Measurements from ENCODE around the gene SLC13A2. TPM values are rescaled to one million over a fixed set of nuclear protein-coding genes. Genes with fewer than 3 reads are reported as not detected.

SLC13A2 gene
- polyA plus RNA-seq, 3 donors: 0.03 to 0.09 TPM; not detected in 1

DNA sequence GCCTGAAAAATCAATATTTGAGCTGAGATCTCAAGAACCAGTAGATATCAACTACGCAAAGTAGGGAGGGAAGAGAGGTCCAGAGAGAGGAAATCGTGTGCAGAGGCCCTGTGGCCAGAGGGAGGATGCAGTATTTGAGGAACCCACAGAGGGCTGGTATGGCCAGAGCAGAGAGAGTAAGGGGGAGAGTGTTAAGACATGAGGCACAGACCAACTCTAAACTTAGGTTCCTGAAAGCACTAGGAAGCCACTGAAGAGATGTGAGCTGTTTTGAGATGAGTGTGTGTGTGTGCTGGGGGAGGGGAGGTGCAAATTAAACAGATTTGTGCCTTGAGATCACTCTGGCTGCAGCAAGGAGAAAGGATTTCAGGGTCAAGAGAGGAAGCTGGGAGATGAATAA, 10.9 kb downstream of the SLC13A2 start:
- no peak overlapping the region for H3K27ac ChIP-seq (ENCODE audit: low read depth, low read length)
- 36 to 40% (median 36%) methylated on average over 2 of the region's 2 CpGs for WGBS, 3 donors

DNA sequence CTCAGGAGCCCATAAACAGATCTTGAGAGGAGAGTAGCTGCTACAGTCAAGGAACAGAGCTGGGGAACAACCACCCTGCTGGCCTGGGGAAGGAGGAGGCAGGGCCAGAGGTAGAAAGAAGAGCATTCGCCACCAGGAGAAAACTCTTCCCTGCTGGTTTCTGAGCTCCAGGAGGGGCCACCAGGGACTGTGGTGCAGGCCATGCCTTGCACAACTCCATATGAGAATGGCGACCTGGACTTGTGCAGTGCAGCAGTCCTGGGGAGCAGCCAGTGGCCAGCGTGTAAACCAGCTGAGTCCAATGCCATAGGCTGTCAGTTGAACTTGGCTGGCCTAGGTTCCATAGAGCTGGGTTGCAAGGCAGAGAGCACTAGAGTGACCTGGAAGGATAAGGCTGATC, 11.6 kb downstream of the SLC13A2 start:
- WGBS, 3 donors: 72 to 86% (median 74%) methylated on average over 3 of the region's 3 CpGs
- H3K27ac ChIP-seq (ENCODE audit: low read depth, low read length): no peak overlapping the region

DNA sequence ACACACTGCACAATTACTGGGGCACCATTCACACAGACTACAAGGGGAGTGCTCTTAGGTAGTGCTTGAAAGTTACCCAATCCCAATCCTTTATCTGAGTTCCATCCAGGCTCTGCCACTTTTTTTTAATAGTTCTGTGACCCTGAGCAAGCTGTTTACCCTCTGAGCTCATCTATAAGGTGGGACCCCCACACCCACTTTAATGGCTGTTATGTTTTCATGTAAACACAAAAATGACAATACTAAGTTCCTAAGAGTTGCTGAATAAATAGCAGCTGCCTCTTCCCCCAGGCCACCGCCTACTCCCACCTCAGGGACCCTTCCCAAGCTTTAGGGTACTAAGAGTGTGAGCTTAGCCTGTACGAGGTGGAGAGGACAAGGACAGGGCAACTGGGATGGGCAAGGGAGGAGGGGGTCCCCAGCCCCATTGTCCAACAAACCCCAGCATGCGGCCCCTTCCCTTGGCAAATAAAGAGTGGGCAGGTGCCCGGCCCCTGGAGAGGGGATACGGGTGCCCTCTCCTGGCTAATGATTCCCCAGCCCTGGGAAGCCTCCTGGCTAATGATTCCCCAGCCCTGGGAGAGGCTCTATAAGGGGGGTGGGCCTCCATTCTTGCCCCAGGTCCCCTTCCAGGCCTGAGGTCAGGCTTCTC, 14.6 kb downstream of the SLC13A2 start:
- WGBS, 3 donors: 54 to 84% (median 73%) methylated on average over 5 of the region's 5 CpGs

DNA sequence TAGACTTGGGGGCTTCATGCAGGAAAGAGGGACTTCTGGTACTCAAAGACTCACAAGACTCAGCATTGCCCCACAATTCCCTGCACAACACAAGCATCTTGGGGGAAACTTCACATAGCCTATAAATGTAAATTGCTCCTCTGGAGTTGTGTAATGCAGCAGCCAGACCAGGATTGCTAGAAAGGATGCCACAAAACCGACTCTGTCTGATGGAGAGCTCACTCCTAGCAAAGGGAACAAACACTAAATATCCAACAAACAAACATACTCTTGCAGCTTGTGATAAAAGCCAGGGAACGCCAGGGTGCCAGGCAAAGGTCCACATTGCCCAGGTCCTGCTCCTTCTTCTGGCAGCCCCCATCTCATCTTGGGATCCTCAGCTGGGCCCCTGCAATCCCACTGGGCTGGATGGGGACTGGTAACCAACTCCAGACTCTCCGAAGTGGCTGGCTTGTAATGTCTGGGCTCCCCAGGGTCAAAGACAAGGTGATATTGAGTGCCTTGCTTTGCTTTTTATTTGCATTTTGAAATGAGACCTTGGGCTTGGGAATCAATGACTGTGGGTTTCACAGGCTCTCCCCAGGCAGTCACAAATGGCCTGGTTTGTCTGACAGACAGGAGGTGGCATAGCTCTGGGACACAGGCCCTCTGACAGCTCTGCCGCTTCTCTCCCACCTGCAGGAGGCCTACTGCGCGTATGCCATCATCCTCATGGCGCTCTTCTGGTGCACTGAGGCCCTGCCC, 15.3 kb downstream of the SLC13A2 start:
- H3K27ac ChIP-seq (ENCODE audit: low read depth, low read length): no peak overlapping the region
- 66 to 83% (median 73%) methylated on average over 7 of the region's 7 CpGs for WGBS, 3 donors

More for the DNA sequence above, 14.6 kb downstream of the SLC13A2 start:
- H3K27ac ChIP-seq (ENCODE audit: low read depth, low read length): no peak overlapping the region

DNA sequence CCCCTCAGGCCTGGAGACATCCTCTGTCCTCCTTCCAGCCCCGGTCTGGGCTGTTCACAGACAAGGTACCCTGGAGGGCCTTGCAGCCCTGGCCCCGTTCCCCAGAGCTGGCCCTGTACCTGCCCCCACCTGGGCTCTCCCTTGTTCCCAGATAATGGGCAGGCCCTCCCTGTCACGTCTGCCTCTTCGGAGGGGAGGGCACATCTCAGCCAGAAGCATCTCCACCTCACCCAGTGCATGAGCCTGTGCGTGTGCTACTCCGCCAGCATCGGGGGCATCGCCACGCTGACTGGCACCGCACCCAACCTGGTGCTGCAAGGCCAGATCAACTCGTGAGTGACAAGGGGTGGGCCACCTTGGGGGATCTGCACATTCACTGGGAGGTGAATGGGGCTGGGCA, 17.8 kb downstream of the SLC13A2 start:
- WGBS, 3 donors: 82 to 85% (median 84%) methylated on average over 11 of the region's 11 CpGs
- no peak overlapping the region for H3K27ac ChIP-seq (ENCODE audit: low read depth, low read length)

DNA sequence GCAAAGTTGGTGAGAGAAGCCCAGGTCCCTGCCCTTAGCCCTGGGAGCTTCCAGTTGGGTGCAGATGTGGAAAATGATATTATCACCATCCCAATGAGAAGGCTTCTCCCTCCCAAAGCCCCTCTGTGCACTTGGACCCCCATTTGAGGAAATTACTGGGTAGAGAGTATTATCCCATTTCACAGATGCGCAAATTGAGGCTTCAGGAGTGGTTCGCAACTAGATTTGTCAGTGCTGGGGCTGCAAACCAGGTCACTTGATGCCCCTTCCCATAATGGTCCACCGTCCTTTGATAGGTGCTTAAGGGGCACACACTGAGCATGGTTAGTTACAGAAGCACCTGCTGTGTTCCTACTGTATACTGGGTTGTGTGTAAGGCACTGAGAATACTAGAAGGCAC, 18.4 kb downstream of the SLC13A2 start:
- 94 to 100% (median 96%) methylated on average over 3 of the region's 3 CpGs for WGBS, 3 donors

DNA sequence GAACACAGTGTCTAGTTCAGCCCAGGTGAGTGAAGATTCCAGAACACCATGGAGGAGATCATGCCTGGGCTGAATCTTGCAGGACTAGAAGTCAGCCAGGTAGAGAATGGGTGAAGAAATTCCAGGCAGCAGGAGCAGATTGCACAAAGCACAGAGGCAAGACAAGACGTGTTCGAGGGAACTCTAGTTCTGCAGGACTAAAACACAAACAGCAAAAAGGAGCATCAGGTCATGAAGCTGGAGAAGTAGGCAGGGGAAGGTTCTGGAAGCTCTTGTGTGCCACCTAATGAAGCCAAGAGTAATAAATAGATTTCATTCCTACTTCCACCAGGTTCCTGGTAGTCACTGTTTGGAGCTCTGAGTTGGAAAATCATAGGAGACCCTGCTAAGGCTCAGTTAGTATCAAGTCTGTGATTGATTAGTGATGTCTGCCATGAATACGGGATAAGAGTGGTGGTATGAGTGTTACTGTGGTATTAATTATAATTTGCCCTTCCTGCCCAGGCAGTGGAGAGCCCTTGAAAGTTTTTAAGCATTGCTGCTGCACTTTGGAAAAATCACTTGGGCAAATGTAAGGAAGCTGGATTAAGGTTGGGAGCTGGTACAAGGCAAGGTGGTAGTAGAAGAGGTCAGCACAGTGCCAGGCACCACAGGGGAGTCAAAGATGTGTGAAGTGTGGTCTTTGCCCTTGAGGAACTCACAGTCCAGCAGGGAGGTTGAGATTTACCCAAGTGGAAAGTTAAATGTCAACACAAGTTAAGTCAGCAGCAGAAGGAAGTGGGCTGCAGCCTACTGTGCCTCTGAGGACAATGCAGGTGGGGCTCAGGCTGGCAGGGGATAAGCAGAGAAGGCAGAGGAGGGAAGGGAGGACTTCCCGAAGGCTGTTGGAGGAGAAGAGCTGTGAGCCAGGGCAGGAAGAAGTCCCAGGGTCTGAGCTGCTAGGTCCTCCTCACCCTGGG, 19.2 kb downstream of the SLC13A2 start:
- no peak overlapping the region for H3K27ac ChIP-seq (ENCODE audit: low read depth, low read length)
- WGBS, 3 donors: 54 to 72% (median 66%) methylated on average over 4 of the region's 4 CpGs

More for the DNA sequence above, 18.4 kb downstream of the SLC13A2 start:
- no peak overlapping the region for H3K27ac ChIP-seq (ENCODE audit: low read depth, low read length)

DNA sequence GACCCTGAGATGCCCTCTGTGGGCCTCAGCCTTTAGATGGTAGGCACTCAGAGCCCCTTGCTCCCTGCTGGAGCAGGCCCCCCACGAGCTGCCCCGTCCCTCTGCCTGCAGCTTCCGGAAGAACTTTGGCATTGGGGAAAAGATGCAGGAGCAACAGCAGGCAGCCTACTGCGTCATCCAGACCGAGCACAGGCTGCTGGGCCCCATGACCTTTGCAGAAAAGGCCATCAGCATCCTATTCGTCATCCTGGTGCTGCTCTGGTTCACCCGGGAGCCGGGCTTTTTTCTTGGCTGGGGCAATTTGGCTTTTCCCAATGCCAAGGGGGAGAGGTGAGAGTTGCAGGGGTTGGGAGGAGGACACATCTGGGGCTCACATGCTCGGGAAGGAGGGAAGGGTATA, 20.0 kb downstream of the SLC13A2 start:
- H3K27ac ChIP-seq (ENCODE audit: low read depth, low read length): no peak overlapping the region
- WGBS, 3 donors: 41 to 56% (median 46%) methylated on average over 9 of the region's 9 CpGs

DNA sequence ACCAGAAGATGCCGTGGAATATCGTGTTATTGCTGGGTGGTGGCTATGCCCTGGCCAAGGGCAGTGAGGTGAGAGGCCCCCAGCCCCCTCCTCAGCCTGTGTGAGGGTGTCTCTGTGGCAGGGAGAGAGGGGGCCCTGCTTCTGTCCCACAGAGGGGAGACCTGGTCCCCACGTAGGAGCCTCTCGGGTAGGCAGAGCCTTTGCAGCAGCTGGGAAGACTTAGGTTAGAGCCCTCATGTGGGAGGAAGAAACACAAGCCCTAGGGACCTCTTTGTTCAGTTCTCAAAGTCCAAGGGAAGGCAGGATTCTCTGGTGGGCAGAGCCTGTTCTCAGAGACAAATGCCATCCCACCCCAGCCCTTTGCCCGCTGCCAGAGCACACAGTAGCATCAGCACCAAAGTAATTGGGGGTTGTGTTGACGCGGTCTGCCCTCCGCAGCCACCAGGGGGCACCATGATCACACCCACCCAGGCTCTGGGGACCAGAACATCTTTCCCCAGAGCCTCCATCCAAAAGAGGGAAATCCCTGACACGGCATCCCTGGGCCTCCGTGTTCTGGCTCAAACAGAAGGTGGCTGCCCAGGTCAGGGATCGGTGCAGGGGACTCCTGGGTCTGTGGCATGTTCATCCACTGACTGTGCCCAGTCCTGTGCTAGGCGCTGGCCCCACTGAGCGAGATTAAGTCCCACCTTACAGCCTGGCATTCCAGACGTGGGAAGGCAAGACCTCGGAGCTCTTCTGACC, 21.2 kb downstream of the SLC13A2 start:
- no peak overlapping the region for H3K27ac ChIP-seq (ENCODE audit: low read depth, low read length)
- 36 to 41% (median 38%) methylated on average over 15 of the region's 15 CpGs for WGBS, 3 donors

DNA sequence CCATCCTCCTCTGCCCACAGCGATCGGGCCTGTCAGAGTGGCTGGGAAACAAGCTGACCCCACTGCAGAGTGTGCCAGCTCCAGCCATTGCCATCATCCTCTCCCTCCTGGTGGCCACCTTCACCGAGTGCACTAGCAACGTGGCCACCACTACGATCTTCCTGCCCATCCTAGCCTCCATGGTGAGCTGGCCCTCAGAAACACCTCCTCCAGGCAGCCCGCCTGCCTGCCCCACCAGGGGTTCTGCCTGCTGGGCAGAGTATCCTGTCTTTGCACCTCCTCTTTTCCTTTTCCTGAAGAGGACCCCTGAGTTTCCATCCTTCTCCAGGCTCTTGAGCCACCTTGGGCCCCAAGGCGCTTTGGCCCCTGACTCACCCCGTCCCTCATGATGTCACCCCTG, 22.2 kb downstream of the SLC13A2 start:
- WGBS, 3 donors: 88 to 90% (median 89%) methylated on average over 8 of the region's 8 CpGs
- H3K27ac ChIP-seq (ENCODE audit: low read depth, low read length): no peak overlapping the region

DNA sequence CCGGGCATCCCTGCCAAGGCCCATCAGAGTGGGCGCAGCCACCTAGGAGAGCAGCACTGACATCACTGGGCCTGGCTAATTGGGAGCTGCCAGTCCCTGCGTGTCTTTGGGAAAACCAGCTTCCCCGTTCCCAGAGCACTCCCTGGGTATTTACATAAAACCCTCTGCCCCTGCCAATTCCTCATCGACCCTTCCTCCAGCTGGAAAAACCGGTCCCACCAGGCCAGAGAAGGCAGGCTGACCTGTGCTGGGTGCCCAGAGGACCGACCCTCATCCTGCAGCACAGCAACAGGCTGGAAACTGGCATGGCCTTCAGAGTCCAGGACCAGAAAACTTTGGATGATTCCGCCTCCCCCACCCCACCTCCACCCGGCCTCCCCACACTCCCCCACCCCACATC, 24.5 kb downstream of the SLC13A2 start:
- H3K27ac ChIP-seq (ENCODE audit: low read depth, low read length): no peak overlapping the region
- WGBS, 3 donors: 14 to 53% (median 45%) methylated on average over 8 to 9 of the region's 9 CpGs

DNA sequence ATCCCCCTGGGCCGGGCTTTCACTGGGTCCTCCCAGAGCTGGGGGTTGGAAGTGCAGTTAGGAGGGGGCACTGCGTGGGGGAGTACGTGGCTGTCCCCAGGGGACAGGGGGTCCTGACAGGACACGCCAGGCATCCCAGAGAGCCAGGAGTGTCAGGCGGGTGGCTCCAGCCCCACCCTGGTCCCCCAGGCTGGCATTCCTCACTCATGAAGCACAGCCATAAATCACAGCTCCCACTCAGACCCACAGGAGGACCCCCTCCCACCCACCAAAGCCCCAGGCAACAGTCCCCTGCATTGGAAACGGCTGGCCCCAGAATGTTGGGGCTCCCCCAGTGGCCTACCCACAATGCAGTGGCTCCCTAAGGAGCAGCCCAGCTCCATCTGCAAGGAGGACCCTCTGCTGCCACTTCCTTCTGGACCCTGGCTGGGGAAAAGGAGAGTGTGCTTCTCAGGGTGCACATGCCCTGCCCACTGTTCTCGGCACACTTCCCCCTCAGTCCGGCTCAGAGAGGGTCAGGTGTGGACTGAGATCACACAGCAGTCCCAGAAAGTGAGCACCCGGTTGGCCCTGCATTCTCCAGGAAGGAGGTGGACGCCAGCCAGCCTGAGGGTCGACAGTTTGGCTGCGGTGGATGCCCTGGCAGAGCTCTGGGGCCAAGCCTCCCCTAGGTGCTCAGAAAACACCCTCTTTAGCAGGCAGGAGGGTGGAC, 25.4 kb downstream of the SLC13A2 start:
- WGBS, 3 donors: 56 to 69% (median 60%) methylated on average over 10 to 12 of the region's 12 CpGs
- H3K27ac ChIP-seq (ENCODE audit: low read depth, low read length): no peak overlapping the region

DNA sequence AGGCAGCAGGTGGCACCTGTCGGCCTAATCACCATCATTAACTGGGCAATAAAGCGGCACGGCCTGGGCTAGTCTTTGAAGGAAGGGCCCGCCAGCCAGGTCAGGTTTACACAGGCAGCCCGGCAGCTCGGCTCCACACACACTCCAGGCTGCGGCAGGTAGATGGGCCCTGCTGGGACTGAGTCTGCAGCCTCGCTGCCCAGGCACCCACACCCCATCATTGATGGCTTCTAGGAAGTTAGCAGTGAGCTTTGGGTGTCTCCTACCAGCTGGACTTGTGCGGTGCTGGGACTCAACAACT, 25.9 kb downstream of the SLC13A2 start:
- H3K27ac ChIP-seq (ENCODE audit: low read depth, low read length): no peak overlapping the region
- 64 to 94% (median 89%) methylated on average over 9 of the region's 9 CpGs for WGBS, 3 donors

DNA sequence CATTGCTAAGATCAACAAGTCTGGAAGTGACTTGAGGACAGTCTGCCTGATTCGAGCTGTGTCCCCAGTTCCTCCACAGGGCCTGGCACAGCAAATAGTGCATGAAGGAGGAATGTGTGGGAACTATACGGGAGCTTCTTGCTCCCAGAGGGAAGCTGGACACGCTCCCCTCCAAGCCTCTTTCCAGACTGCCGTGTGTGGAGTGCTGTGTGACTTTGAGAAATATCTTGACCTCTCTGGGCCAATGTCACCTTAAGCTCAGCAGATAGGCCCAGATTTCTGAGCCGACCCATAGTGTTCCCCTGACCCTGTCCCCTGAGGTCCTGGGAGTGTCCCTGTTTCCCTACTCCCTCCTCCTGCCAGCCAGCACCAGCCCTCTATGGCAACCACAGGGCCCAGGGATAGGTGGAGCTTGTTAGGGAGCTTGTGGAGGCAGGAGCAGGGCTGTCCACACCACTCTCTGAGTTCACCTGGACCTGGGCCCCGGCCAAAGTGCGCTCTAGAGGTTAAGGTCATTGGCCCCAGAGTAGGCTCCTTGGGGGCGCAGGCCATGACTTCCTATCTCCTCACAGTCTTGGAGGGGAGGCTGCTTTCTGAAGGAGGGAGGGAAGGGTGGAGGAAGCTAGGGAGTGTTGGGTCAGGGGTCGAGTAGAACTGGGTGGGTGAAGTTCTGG, 26.4 kb downstream of the SLC13A2 start:
- no peak overlapping the region for H3K27ac ChIP-seq (ENCODE audit: low read depth, low read length)
- 66 to 86% (median 71%) methylated on average over 9 of the region's 9 CpGs for WGBS, 3 donors

DNA sequence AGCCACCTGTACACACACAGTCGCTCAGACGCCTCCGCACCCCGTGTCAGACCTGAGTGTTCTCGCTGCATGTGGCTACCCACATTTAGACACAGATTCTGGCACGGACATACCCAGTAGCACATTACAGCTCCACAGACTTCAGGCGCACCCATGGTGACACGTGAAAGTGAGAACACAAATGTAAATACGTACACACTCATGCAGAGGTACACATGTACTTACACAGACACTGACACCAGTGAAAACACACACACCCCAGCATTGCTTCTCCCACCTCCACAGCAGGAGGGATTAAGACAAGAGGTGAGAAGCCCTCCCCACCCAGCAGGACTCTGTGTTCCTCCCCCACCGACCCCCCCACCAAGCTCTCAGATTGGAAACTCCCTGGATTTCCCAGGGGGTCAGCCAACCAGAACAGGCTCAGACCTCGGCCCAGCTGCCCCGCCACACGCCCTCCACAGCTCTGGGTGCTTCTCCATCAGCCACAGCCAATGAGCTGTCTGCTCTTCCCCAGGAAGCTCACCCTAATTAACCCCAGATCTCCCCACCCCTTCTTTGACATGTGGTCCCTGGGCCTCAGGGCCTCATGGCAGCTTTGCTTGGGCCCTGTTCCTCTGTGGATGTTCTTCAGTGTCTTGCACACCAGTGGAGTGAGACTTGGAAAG, 27.4 kb downstream of the SLC13A2 start:
- no peak overlapping the region for H3K27ac ChIP-seq (ENCODE audit: low read depth, low read length)
- WGBS, 3 donors: 63 to 67% (median 64%) methylated on average over 13 of the region's 13 CpGs

DNA sequence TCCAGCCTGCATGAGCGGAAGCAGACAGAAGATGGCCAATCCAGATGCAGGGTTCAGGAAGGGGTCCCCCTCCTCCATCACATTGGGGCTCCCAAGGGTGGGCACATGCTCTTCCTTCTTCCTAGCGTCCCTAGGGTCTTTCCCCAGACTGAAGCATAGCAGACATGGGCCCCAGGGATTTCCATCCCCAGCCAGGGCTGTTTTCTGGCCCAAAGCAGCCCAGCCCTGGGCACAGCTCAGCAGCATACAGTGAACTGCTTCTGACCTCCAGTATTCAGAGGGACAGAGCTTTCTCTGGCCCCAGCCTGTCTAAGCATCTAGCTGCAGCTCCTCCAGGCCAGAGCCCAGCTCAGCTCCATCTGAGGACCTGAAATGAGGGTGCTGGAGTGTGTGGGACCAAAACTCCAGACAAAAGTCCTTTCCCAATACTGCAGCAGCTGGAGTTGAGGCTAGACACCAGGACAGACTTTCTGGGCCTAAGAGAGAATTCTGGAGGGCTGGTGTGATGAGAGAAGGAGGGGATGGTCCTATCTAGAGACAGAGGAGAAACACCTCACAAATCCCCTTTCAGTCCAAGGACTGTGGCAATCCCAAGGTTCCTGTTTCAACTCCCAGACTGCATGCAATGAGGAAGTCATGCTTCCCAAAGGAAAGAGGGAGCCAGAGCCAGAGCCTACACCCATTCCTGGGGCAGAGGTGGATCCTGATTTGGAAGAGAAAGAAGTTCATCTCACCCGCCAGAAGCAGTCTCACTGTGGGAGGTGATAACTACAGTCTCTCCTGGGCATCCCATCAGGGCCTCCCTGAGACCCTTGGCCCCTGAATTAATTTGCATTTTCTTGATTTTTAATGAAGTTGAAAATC, 28.2 kb downstream of the SLC13A2 start:
- H3K27ac ChIP-seq (ENCODE audit: low read depth, low read length): no peak overlapping the region
- WGBS, 3 donors: 71 to 90% (median 78%) methylated on average over 3 of the region's 3 CpGs
